HG02571 (cell line): ENCODE results near the gene RNF217.
"Not testable (repeated sequence)": the region's sequence is repeated elsewhere in the genome, so short reads cannot be mapped to it uniquely, and the experiment has no call there.

Source experiments
- ATAC-seq: cut with Tn5 transposase; IDR thresholded peaks from one replicate; pipeline ENCODE4 v1.9.1; 2021; ENCODE audit warnings: mild to moderate bottlenecking, moderate library complexity; ENCODE audit not compliant: unreplicated experiment

RNF217 gene

DNA sequence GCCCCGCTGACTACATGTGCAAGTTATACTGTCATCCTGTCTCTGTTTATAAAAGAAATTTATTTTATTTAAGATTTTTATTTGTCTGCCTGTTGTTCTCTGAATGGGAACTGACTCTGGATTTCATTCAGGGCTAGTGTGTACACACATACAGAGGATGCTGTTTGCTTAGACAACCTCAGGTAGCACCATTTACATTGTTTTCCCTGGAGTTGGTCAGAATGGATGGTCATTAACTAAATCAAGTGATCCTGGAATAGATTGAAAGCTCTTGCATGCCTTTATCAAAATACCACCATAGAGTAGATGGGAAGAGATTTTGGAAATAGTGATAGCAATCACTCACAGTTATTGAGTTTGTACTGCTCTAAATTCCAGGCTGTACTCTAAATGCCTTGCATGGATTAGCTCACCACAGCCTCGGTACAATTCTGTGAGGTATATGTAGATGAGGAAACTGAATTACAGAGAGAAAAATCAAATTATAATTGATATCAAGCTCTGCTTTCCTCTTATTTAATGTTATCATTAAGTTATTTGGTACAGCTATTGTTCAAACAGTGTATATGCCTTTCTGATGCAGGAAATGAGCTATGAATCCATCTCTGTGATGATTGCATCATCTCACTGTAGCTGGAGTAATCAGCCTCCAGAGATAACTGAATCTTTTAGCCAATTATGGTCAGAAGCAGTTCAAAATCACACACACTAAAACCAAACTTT, 51.9 kb downstream of the RNF217 start:
- no peak for ATAC-seq

GRCh38 chr6:125014661-125014957, 52.4 kb downstream of the RNF217 start:
- ATAC-seq, result no peak

DNA sequence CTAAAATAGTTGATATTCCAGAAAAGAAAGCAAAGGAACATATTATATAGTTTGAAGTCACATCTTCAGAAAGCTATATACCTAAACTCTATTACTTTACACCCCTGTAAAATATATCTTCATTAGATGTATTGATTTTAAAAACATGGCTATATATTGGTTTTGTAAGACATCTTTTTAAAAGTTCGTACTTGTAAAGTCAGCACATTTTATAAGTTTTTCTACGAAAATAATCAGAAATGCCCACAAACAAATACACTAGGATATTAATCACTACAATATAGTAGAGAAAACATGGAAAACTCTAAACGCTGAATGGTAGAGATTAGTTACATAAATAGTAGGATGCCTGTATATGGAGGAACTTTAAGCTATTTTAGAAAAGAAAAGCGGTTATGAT, 52.9 kb downstream of the RNF217 start:
- no peak for ATAC-seq

DNA sequence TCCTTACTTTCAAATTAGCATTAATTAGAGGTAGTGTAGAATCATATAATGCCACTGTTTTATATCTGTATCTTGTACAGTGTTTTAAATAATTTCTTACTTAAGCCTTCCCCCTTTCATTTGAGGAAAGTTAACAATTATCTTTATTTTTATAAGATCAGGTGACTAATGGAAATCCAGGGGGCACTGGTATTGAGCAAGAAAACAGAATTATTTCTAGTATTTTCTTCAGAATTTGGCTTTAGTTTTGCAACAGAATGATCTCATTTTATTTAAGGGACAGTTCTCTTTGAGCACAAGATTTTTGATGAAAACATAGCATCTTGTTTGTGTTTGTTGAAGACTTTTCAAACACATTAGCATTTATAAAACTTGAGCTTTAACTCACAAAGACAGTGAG, 55.9 kb downstream of the RNF217 start:
- no peak for ATAC-seq

DNA sequence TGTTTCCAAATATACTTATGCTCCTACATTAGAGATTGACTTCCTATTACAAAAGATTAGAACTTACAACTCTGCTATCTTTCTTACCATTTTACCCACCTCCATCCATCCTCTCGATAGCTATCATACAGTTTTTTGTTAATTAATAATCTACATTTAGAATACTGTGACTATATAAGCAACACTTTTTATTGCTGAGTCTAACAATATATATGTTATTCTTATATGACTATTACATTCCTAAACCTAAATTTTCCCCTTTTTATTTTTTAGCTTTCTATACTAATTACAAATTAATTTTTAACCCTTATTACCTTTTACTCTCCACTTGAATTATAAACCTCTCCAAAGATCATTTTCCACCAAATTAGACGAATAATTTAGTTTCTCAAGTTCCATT, 57.0 kb downstream of the RNF217 start:
- ATAC-seq, result no peak

- no peak for ATAC-seq
Measured at GRCh38 chr6:125019918-125020317, 57.7 kb downstream of the RNF217 start.

GRCh38 chr6:125020385-125020784, 58.1 kb downstream of the RNF217 start:
- no peak for ATAC-seq

GRCh38 chr6:125022391-125022989, 60.3 kb downstream of the RNF217 start:
- ATAC-seq, result no peak

DNA sequence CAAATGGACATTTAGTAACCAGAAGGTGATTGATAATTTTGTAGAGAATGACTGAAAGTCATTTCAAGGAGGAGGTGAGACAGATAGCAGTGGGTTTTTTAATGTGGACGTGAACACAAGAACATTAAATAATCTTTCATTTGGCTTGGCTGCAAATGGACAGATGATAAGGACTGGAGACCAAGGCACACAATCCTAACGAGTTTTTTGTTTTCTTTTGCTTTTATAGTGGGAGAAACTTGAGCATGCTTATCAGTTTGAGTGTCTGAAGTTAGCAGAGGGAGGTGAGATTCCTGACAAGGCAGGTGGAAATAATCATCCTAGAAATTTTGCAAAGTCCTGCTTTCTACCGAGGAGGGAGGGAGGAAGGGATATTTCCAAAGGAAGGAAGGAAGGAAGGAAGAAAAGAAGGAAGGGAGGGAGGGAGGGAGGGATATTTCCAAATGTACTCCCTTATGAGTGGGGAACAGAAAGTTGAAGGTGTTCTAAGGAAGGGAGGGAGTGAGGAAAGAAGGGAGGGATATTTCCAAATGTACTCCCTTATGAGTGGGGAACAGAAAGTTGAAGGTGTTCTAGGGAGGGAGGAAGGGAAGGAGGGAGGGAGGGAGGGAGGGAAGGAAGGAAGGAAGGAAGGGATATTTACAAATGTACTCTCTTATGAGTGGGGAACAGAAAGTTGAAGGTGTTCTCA, 63.1 kb downstream of the RNF217 start:
- no peak for ATAC-seq

GRCh38 chr6:125027287-125027686, 65.0 kb downstream of the RNF217 start:
- no peak for ATAC-seq

DNA sequence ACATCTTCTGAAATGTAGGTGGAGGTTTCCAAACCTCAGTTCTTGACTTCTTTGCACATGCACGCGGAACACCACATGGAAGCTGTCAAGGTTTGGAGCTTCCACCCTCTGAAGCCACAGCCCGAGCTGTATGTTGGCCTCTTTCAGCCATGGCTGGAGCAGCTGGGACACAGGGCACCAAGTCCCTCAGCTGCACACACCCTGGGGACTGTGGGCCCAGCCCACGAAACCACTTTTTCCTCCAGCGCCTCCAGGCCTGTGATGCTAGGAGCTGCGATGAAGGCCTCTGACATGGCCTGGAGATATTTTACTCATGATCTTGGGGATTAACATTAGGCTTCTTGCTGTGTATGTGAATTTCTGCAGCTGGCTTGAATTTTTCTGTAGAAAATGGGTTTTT, 68.7 kb downstream of the RNF217 start:
- ATAC-seq, result no peak

DNA sequence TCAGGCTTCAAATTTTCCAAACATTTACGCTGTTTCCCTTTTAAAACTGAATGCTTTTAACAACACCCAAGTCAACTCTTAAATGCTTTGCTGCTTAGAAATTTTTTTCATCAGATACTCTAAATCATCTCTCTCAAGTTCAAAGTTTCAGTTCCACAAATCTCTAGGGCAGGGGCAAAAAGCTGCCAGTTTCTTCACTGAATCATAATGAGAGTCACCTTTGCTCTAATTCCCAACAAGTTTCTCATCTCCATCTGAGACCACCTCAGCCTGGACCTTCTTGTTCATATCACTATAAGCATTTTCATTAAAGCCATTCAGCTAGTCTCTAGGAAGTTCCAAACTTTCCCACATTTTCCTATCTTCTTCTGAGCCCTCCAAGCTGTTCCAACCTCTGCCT, 69.1 kb downstream of the RNF217 start:
- ATAC-seq, result no peak

- ATAC-seq, result not testable (repeated sequence)
Measured at GRCh38 chr6:125034929-125035328, 72.7 kb downstream of the RNF217 start.

- ATAC-seq, result not testable (repeated sequence)
Measured at GRCh38 chr6:125036486-125036885, 74.2 kb downstream of the RNF217 start.

- no peak for ATAC-seq
Measured at GRCh38 chr6:125037827-125038226, 75.6 kb downstream of the RNF217 start.

GRCh38 chr6:125038925-125039324, 76.7 kb downstream of the RNF217 start:
- ATAC-seq, result no peak

DNA sequence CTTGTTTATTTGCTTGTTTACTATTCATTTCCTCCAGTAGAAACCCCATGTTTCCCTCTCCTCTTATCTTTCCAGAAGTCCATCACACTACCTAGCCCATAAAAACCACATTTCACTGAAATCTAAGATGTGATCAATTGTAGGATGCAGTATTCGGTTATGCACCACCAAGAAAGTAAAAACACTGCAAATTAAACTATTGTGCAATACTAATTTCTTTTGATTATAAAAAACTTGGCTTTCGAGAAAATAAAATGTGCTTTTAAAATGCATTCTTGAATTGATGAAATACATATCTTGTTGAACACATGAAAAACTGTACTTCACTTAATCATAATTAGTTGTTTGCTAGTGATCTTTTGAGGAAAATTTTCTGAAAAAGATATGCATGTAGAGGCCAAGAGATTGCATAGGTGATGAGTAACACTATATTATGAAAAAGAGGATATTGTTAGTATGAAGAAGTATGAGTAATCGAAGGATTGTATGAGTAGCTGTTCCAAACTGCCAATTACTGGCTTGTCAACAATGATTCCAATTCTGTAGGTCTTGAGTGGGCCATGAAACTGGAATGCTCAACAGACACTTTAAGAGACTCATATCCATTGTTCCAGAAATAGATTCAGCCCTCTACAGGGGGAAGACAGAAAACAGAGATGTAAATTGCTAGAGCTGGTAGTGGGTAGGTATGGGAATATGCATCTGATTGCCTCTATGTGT, 79.7 kb downstream of the RNF217 start:
- no peak for ATAC-seq

DNA sequence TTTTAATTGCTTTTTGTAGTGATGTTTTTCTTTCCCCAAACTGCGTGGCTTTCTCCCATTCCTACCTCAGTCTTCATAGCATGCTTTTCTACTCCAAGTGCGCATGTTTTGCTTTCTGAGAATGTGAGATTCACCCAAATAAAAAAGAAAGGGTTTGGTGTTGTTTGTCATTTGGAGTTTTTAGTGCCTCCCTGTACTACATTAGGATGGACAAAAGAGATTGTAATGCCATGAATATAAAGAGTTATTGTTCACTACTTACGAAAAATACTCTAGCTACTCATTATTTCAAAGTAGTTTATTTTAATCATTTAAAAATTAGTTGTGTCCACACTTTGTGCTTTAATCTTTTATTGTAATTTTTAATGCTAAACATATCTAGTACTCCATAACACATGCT, 81.8 kb downstream of the RNF217 start:
- ATAC-seq, result no peak

DNA sequence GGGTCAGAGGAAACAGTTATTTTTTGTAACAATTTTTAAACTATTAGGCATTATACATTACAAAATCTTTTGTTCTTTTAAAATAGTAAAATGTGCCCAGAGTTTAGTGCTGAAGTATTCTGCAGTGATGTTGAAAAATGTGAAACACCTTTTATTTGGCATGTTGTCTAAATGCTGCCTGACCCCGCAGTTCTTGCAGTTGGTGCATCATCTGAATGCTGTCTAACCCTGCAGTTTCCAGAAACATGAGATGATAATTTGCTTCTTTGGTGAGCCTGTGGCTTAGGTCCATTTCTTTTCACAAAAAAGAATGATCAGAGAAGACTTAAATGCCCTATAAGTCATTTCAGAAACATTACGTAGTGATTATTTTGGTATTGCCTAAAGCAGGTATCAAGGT, 82.4 kb downstream of the RNF217 start:
- no peak for ATAC-seq

- ATAC-seq, result no peak
Measured at GRCh38 chr6:125046107-125046925, 84.1 kb downstream of the RNF217 start.

- no peak for ATAC-seq
Measured at GRCh38 chr6:125048274-125048673, 86.0 kb downstream of the RNF217 start.
